HT1080 (cell line): ENCODE measurements around the gene C19orf38. TPM values are rescaled to one million over a fixed set of nuclear protein-coding genes. Genes with fewer than 3 reads are reported as not detected.
A peak's percentile ranks its signal among the peaks of the same experiment; 100 is the strongest.
"Not testable (repeated sequence)": the region's sequence is repeated elsewhere in the genome, so short reads cannot be mapped to it uniquely, and the experiment has no call there.

Source experiments
- DNase-seq: peaks from one replicate; pipeline ENCODE4 v3.0.0-alpha.2; 2015; ENCODE audit warnings: low read depth
- total RNA-seq: library from RNA; depleted of rRNA; stranded (reverse); fragments of >200 nt; shearing (Covaris generic); gene quantifications from 2 replicates; pipeline ENCODE4 v1.2.3, GENCODE V29; 2014

Gene C19orf38
- total RNA-seq, 1 experiment from 2014 or later, result not detected

DNA sequence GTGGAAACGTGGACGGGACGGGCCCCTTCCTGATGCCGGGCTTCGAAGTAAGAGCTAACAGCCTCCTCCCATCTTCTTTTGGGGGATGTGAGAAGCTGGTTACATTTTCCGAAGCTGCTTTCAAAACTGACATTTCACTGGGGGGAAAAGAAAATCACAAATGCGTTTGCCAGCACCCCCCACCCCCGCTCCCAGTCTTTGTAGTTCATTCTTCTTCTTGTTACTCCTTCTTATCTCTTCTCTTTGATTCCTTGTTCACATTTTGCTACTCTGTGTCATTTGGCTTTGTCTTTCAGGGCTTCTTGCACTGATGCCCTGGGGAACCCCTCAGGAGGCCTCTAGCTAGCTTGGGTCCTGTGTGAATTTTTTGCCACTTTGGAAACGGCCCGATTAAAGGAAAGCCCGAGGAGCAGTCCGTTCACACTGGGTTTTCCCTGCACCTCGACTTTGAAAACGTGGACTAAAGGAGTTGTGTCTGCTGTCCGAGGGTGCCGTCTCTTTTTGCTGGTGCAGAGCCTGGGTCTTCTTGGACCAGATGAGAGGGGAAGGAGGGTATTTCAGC, 24.4 kb downstream of the C19orf38 start:
- DNase-seq, result no peak

DNA sequence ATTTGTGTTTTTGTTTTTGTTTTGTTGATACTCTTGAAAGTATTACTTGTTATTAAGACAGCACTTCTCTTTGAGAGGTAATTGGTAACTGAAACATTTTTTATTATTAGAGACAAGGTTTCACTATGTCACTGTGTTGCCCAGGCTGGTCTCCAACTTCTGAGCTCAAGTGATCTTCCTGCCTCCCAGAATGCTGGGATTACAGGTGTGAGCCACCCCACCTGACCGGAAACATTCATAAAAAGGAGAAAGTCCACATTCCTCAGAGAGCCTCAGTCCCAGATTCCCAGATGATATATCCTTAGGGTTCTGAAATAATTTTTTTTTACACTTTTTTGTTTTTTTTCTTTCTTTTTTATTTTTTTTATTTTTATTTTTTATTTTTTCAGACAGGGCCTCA, 25.8 kb downstream of the C19orf38 start:
- DNase-seq, result no peak

DNA sequence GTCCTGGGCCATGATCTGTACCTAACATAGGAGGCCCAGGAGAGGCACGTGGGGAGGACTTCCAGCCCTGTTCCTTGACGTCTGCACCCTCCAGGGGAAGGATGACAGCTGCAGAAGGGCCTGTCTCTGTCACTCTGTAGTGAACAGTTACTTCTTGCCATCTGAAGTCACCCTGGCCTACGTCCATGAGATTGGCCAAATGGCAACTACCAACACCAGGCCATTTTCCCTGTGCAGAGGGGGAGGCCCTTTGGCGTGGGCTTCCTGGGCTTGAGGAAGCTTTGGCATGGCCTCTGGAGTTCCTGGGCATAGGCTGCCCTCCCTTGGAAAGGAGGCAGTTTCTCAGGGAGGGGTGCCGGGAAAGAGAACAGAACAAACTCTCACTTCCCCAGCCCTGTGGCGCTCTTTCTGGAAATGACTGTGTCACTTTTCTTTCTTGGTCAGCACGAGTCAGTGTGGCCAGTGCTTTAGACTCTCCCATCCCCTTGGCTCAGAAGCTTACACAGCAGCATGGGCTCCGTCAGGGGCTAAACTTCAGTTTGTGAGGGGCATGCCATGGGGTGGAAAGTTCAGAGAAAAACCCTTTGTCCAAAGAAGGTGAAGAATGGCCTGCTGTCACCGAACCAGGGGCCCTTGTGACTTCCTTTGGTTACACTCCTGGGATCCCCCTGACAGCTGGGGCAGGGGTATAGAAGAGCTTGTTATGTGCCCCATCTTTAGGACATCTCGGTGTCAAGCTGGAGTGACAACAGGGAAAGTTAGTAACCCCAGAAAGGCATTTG, 28.4 kb downstream of the C19orf38 start:
- peak; percentile 40 for DNase-seq

DNA sequence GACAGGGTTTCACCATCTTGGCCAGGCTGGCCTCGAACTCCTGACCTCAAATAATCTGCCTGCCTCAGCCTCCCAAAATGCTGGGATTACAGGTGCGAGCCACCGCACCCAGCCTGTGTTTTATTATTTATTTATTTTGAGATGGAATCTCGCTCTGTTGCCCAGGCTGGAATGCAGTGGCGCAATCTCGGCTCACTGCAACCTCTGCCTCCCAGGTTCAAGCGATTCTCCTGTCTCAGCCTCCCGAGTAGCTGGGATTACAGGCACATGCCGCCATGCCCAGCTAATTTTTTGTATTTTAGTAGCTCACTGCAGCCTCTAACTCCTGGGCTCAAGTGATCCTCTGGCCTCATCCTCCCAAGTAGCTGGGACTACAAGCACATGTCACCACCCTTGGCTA, 29.4 kb downstream of the C19orf38 start:
- not testable (repeated sequence) for DNase-seq

DNA sequence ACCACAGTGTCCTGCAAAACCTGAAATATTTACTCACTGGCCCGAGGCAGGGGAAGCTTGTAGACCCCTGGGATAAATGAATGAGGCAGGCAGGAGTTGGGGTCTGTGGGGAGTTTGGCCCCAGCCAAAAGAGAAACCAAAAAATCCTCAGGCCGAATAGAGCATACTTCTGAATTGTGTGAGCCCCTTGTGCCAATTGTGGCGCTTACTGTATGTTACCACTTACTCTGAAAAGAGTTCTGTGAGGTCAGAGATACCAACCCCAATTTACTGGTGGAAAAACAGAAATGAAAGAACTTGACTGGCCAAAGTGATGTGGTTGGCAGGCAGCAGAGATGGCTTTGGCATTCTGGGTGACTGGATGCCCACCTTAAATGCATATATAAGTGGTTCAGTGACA, 30.0 kb downstream of the C19orf38 start:
- DNase-seq, result no peak

DNA sequence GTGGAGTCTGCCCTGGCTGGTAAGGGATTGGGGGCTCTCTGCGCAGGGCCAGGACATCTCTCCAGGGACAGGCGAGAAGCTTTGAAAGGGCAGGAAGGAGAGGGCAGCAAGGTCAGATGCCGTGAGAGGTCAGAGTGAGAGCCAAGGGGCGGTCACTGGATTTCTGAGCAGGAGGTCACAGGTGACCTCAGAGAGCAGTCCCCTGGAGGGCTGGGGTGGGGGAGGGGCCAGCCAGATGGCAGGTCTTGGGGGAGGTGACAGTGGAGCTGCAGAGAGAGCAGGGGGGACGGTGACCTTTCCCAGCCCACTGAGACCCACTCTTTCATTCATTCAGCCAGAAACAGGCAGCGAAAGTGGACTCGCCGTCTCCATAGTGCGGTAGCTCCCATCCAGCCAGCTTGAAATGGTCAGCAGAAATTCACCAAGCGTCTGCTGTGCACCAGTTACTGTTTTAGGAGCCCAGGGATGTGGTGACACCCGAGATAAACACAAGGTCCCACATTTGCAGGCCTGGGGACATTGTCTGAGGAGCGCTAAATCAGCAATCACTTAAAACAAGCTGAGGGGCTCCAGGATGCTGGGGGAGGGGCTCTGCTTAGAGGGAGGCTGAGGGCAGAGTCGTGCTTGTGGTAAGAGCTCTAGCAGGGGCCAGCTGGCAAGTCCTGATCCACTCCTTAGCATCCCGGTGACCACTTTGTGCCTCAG, 33.3 kb downstream of the C19orf38 start:
- no peak for DNase-seq

DNA sequence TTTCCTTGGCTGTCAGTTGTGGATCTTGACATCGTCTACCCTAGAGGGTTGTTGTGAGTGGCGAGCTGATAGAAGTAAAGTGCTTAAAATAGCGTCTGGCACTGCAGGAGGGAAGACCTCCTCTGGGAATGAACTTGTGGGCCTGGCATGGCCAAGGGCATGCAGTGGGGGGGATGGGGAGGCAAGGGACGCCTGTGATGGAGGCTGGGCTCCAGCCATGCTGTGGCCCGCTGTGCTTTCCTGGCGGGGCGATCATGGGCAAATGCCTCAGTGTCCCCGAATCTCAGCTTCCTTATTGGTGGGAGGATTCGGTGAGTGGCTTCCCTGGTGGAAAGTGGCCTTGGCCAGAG, 33.9 kb downstream of the C19orf38 start:
- no peak for DNase-seq

DNA sequence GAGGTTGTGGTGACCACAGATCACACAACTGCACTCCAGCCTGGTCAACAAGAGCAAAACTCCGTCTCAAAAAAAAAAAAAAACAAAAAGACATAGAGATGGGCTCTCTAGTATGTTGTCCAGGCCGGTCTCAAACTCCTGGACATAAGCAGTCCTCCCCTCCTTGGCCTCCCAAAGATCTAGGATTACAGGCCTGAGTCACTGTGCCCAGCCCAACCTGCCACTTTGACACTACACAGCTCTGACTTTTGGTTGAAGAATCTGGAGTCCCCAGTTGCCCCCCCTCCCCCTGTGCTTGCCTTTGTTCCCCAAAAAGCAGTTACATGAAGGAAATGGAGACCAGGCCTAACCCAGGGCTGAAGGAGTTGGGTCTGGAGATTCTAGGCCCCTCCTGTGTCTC, 36.1 kb downstream of the C19orf38 start:
- peak; percentile 46 for DNase-seq

DNA sequence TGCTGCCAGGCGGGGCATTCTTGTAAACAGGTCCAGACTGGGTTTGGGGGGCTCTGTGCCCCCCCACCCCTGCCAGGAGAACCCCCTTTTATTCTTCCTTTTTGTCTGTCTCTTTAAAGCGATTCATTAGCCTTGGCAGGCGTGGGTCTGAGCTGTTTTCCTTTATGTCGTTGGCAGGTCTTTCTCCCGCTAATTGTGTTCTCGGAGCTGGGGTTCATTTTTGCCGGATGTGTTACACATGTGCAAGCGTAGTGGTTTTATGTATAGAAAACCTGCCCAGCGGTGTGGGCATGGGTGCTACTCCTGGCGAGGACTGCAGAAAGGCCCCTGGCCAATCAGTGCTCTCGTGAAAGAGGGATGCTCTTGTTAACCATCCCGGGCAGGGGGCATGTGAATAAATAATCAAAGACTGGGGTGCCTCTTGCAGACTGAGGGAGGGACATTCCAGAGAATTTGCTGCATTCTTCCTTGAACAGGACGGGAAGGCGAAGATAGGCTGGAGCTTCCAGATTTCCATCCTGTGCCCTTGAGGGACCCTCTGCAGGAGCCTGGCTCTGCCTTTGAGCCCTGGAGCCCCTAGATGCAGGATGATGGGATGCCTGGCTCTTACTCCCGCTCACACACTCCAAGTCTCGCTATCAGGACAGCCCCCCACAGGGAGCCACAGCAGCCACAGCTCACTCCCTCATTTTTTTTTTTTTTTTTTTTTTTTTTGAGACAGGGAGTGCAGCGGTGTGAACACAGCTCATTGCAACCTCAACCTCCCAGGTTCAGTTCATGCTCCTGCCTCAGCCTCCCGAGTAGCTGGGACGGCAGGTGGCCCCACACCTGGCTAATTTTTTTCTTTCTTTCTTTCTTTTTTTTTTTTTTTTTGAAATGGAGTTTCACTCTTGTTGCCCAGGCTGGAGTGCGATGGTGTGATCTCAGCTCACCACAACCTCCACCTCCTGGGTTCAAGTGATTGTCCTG, 37.3 kb downstream of the C19orf38 start:
- no peak for DNase-seq

DNA sequence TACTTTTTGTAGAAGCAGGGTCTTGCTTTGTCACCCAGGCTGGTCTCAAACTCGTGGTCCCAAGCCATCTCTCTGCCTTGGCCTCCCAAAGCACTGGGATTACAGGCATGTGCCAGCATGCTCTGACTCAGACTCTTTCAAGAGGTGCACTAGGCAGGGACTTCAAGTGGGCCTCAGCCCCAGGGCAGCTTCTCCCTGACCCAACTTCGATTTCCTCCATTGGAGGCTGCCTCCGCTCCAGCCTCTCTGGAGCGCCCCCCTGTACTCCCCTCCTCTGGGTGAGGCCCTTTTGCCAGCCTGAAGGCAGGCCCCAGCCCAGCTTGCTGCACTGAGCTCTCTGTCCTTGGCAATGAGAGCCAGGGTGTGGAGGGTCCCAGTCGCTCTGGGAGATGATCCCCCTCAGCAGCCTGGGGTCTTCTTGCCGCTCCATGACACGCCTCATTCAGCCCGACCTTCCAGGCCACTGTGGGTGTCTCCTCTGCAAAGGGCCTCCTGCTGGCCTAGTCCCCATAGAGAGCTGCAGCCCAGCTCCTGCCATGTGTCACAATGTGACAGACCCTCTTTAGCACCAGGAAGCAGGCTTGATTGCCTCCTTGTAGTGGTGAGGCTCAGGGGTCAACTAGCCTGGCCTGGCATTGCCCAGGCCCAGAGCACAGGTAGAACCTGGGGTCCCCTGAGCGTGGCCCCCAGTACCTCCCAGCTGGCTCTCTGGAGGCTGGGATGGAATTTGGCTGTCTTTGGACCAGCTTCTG, 39.6 kb downstream of the C19orf38 start:
- no peak for DNase-seq

DNA sequence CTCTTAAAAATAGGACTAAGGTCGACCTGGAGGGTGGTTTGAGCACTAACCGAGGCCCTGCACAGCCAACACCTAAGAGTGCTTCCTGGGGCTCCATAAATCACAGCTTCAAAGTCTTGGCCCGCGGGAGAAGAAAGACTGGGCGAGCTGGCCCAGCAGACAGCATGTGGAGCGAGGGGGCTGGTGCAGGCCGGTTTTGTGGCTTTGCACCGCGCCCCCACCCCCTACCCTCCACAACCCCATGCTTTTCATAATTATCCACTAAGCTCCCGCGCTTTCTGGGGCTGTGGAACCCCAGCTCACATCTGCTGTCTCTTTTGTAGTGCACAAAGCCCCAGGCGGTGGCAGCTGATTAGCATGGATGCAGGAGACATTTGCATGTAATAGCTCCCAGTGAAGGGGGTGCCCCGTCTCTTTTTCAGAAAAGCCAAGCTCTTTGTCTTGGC, 40.2 kb downstream of the C19orf38 start:
- DNase-seq, result no peak

DNA sequence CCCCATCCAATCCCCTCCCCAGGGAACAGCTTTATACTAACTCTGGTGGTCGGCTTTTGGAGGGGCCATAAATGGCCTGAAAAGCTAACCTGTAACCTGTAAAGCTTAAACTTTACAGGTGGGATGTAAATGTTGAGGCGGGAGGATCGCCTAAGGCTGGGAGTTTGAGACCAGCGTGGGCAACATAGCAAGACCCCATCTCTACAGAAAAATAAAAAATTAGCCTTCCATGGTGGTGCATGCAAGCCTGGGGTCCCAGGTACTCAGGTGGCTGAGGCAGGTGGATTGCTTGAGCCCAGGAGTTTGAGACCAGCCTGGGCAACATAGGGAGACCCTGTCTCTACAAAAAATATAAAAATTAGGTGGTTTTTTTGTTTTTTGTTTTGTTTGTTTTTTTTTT, 41.7 kb downstream of the C19orf38 start:
- DNase-seq, result no peak

DNA sequence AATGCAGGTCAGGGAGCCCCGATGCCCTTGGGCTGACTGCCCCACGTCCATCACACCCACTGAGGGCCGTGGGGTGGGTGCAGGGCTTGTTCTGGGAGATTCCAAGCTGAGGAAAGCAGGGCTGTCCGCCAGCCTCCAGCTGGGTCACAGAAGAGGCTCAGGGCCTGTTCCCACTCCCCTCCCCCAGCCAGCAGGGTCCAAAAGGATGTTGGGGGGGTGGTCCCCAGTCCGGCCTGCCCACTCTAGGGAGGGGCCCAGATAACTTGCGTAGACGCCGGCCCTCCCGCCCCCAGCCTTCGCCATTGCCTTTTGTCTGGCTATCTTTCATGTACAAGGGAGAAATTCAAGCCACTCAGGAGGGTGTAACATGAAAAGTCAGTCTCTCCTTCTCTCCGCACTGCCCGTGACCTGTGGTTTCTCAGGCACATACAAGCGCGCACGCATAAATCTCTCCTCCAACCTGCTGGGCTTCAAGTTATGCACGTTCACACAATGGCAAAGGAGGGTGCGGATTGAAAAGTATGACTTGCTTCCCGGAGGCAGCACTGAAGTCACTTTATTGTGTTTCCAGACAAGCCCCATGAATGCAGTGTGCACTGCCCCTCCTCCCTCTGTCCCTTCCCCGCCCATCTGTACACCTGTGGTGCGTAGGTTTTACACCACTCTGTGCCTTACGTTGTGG, 43.3 kb downstream of the C19orf38 start:
- no peak for DNase-seq

DNA sequence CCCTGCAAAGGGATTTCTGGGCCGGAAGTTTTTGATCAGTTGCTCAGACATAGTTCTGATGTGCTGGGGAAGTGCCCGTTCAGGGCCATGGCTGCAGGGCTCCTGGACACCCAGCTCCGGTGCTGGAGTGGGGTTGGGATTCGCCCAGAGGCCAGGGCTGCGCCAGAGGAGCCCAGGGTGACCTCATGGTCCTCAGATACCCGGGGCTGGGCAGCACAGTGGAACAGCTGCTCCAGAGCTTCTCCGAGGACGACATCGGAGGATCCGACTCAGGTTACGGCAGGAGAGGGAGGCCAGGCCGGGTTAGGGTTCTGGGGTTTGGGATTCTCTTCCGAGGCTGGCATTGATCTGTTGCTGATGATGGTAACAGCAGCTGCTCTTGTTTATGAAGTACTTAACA, 44.0 kb downstream of the C19orf38 start:
- no peak for DNase-seq

DNA sequence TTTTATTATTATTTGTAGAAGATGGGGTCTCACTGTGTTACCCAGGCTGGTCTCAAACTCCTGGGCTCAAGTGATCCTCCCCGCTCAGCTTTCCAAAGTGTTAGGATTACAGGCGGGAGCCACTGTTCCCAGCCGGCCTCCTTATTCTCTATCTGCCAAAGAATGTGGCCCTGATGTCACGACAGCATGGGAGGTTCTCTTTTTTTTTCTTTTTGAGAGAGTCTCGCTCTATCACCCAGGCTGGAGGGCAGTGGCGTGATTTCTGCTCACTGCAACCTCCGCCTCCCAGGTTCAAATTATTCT, 46.6 kb downstream of the C19orf38 start:
- no peak for DNase-seq

DNA sequence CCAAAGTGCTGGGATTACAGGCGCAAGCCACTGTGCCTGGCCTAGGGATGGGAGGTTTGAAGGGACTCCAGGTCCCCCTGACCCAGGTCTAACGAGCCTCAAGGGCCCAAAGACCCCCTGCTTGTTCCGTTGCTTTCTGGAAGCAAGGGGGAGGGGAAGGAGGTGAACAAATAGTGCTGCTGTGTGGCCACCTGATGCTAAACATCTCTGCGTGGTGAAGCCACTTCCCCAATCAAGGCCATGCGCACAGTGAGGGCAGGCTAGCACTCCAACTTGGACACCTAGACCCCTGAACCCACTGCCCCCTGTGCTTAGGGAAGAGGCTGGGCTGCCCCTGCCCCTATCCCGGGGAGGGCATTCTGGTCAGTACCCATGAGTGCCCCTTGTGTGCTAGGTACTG, 47.1 kb downstream of the C19orf38 start:
- no peak for DNase-seq

DNA sequence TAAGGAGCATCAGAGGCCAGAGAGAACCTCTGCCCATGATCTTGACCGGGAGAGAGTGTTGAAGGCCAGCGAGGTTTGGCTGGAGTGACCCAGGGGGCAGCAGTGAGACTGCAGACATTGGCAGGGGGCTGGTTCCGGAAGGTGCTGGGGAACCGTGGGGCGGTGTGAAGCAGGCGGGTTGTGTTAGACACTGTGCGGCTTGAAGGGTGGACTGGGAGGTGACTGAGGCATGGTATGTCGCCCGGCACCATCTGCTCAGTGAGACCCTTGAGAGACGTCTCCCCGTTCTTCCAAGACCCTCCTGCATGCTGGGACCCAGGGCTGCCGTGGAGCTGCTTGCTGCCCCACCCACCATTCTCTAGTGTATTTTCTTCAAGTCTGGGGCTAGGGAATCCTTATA, 47.7 kb downstream of the C19orf38 start:
- no peak for DNase-seq

DNA sequence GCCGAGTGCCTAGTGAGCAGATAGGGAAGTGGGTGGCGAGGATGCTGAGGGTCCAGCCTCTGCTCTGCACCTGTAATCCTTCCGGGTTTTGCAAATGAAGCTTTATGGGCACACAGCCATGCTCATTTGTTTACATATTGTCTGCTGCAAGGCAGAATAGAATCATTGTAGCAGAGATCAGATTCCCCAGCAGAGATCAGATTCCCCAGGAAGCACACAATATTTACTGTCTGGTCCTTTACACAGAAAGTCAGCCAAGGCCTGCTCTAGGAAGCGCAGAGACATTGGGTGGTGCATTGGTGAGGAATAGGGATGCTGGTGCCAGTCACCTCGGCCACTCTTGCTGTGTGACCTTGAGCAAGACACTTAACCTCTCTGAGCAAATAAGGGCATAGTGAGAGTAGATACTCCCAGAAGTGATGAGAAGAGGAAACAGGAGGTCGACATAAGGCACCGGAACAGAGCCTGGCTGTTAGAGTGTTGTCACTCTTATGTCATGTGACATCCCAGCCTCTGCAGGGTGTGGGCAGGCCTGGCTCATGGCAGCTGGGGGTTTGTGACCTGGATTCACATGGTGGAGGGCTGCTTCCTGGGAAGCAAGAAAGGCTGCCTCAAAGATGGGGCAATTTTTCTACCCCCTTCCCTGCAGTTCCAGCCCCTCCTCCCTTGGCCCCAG, 48.8 kb downstream of the C19orf38 start:
- DNase-seq, result no peak

DNA sequence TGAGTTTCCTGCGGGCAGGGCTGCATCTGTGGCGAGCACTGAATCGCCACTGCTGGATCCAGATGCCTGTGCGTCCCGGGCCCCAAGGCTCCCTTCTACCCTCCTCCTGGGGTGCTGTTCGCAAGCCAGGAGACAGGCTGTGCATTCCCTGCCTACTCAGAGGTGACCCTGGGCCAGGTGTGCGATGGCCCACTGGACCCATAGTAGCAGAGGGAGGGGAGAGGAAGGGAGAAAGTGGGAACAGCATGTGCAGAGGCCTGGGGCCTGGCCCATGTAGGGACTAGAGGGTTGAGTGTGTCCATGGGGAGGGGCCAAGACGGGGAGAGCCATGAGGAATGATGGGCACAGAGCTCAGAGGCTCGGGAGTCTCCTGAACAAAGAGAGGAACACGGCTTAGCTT, 50.4 kb downstream of the C19orf38 start:
- DNase-seq, result no peak

DNA sequence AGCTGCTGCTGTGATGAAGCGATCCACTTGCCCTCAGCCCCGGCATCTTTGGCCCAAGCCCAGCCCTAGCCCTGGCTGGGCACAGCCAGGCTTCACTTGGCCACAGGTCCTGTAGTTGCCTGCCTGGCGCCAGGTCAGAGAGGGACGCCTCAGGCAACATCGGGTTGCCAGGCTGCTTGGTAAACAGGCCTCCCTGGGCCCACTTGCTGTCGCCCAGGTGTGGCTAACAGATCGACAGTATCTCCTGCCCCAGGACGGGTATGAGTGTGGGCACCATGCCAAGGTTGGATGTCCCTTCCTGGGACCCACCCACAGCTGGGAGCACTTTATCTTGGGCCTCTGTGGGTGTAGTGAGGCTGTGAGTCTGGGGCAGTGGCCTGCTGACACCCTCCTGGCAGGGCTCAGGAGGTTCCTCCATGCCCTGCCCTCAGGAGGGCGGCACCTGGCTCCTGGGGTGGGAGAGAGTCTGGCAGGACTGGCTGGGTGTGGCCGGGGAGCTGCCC, 51.0 kb downstream of the C19orf38 start:
- DNase-seq, result no peak
